Panc1 (cell line): Measurements from ENCODE around the gene THAP3.

Source experiments
- POLR2AphosphoS5 ChIP-seq: IDR thresholded peaks from 2 replicates; pipeline ENCODE4 v1.6.1; 2012; ENCODE audit warnings: mild to moderate bottlenecking, low read depth, low read length, moderate library complexity
- SIN3A ChIP-seq: IDR thresholded peaks from 2 replicates; pipeline ENCODE4 v1.6.1; 2012; ENCODE audit warnings: low read depth, mild to moderate bottlenecking, low read length, moderate library complexity, borderline replicate concordance; ENCODE audit not compliant: insufficient read depth
- TCF7L2 ChIP-seq: IDR thresholded peaks from 2 replicates; pipeline ENCODE4 v1.6.1; 2011; ENCODE audit warnings: mild to moderate bottlenecking, low read depth, low read length, inconsistent platforms
- TF ChIP-seq, protein P1 (sequence below): fragments of 450-650 bp; IDR thresholded peaks from 2 replicates; pipeline ENCODE4 v1.5.1; 2017; ENCODE audit warnings: mild to moderate bottlenecking
- TF ChIP-seq, protein P2 (sequence below), 2 experiments: IDR thresholded peaks; 2 replicates each; pipeline ENCODE4 v1.6.1; 2011 to 2012; ENCODE audit warnings: low read depth in 2 of 2, control low read depth in 1 of 2, low read length in 1 of 2, mild to moderate bottlenecking in 1 of 2, moderate library complexity in 1 of 2; ENCODE audit not compliant: insufficient read depth in 1 of 2

DNA sequence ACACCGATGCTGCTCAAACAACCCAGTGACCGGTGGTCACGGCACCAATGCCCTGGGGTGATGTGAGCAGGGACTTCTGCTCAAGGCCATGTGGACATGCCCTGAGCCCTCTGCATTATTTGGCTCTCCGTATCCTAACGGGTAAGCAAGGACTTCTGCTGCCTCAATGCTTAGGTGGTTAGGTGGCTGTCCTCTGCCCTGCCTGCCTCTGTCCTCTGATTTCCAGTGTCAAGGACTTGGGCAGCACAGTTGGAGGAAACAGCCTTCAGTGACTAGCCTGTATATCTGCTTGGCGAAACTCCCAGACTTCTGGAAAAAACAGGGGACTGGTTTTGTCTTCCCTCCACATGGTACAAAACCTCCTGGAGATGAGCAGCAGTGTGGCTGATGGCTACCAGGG is 42.5 kb downstream of the THAP3 start:
- TF ChIP-seq, protein P1, sequence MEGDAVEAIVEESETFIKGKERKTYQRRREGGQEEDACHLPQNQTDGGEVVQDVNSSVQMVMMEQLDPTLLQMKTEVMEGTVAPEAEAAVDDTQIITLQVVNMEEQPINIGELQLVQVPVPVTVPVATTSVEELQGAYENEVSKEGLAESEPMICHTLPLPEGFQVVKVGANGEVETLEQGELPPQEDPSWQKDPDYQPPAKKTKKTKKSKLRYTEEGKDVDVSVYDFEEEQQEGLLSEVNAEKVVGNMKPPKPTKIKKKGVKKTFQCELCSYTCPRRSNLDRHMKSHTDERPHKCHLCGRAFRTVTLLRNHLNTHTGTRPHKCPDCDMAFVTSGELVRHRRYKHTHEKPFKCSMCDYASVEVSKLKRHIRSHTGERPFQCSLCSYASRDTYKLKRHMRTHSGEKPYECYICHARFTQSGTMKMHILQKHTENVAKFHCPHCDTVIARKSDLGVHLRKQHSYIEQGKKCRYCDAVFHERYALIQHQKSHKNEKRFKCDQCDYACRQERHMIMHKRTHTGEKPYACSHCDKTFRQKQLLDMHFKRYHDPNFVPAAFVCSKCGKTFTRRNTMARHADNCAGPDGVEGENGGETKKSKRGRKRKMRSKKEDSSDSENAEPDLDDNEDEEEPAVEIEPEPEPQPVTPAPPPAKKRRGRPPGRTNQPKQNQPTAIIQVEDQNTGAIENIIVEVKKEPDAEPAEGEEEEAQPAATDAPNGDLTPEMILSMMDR: no peak
- no peak for TF ChIP-seq SIN3A
- no peak for TF ChIP-seq POLR2AphosphoS5
- TF ChIP-seq, protein P2, sequence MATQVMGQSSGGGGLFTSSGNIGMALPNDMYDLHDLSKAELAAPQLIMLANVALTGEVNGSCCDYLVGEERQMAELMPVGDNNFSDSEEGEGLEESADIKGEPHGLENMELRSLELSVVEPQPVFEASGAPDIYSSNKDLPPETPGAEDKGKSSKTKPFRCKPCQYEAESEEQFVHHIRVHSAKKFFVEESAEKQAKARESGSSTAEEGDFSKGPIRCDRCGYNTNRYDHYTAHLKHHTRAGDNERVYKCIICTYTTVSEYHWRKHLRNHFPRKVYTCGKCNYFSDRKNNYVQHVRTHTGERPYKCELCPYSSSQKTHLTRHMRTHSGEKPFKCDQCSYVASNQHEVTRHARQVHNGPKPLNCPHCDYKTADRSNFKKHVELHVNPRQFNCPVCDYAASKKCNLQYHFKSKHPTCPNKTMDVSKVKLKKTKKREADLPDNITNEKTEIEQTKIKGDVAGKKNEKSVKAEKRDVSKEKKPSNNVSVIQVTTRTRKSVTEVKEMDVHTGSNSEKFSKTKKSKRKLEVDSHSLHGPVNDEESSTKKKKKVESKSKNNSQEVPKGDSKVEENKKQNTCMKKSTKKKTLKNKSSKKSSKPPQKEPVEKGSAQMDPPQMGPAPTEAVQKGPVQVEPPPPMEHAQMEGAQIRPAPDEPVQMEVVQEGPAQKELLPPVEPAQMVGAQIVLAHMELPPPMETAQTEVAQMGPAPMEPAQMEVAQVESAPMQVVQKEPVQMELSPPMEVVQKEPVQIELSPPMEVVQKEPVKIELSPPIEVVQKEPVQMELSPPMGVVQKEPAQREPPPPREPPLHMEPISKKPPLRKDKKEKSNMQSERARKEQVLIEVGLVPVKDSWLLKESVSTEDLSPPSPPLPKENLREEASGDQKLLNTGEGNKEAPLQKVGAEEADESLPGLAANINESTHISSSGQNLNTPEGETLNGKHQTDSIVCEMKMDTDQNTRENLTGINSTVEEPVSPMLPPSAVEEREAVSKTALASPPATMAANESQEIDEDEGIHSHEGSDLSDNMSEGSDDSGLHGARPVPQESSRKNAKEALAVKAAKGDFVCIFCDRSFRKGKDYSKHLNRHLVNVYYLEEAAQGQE (IDR thresholded peaks at IDR 0.05; ENCODE audit: insufficient read depth in 1 of 2, low read depth in 2 of 2, low read length in 1 of 2): no peak
- TF ChIP-seq TCF7L2: no peak
